PC-3 (cell line): ENCODE results near the gene CHTOP. TPM values are rescaled to one million over a fixed set of nuclear protein-coding genes. Genes with fewer than 3 reads are reported as not detected.
"Not testable (repeated sequence)": the region's sequence is repeated elsewhere in the genome, so short reads cannot be mapped to it uniquely, and the experiment has no call there.

ENCODE experiments used
- ATAC-seq: fragments of 200-7000 bp; cut with Tn5 transposase; 2 replicates; pipeline ENCODE4 v1.9.1; 2020; ENCODE audit warnings: mild to moderate bottlenecking, moderate library complexity
- BruUV-seq: library from RNA; stranded (reverse); fragments of 400-500 nt; replicated peaks from 2 replicates; lab custom pipeline; 2021; lab: Mats Ljungman, UMichigan
- CTCF ChIA-PET: fragments of 300-600 bp; sonication (Branson Sonifier 250); formaldehyde crosslinking; loops from one replicate; lab custom pipeline; 2022; ENCODE audit warnings: antibody characterized with exemption; lab: Charles Lee
- POLR2A ChIA-PET: fragments of 300-600 bp; sonication (Branson Sonifier 250); formaldehyde crosslinking; loops from one replicate; lab custom pipeline; 2022; ENCODE audit warnings: antibody characterized with exemption; ENCODE audit not compliant: unreplicated experiment; lab: Charles Lee
- DNase-seq: peaks from one replicate; pipeline ENCODE4 v3.0.0-alpha.2; 2015
- H2AFZ ChIP-seq: fragments of 300-600 bp; sonication (generic); 2 replicates; pipeline ENCODE4 v1.6.0; 2016; ENCODE audit warnings: antibody characterized with exemption, low read length
- H3F3A ChIP-seq: fragments of 300-600 bp; sonication (generic); one replicate; pipeline ENCODE4 v1.6.0; 2017; ENCODE audit warnings: antibody characterized with exemption, low read length, control low read depth, mild to moderate bottlenecking; ENCODE audit not compliant: unreplicated experiment
- H3K27ac ChIP-seq: fragments of 300-600 bp; sonication (generic); 2 replicates; pipeline ENCODE4 v1.5.1; 2016; ENCODE audit warnings: mild to moderate bottlenecking, low read length
- H3K27me3 ChIP-seq: fragments of 300-600 bp; sonication (generic); 2 replicates; pipeline ENCODE4 v1.6.1; 2016; ENCODE audit warnings: low read length, mixed read lengths
- H3K36me3 ChIP-seq: fragments of 300-600 bp; sonication (generic); 2 replicates; pipeline ENCODE4 v1.6.1; 2016; ENCODE audit warnings: low read depth, mixed run types, low read length, mixed read lengths
- H3K4me1 ChIP-seq: fragments of 300-600 bp; sonication (generic); 2 replicates; pipeline ENCODE4 v1.5.1; 2016; ENCODE audit warnings: low read length; ENCODE audit not compliant: insufficient read depth
- H3K4me2 ChIP-seq: fragments of 300-600 bp; sonication (generic); 2 replicates; pipeline ENCODE4 v1.6.0; 2016; ENCODE audit warnings: low read length
- H3K4me3 ChIP-seq: fragments of 300-600 bp; sonication (generic); 2 replicates; pipeline ENCODE4 v1.5.1; 2016; ENCODE audit warnings: mild to moderate bottlenecking, low read length, mixed read lengths
- H3K79me2 ChIP-seq: fragments of 300-600 bp; sonication (generic); 2 replicates; pipeline ENCODE4 v1.6.1; 2017; ENCODE audit warnings: low read length, mixed read lengths
- H3K9ac ChIP-seq: fragments of 300-600 bp; sonication (generic); 2 replicates; pipeline ENCODE4 v1.6.0; 2016; ENCODE audit warnings: mild to moderate bottlenecking, low read length
- H3K9me2 ChIP-seq: fragments of 300-600 bp; sonication (generic); replicated peaks from 2 replicates; pipeline ENCODE4 v1.6.1; 2016; ENCODE audit warnings: mixed run types, low read length, mixed read lengths
- H3K9me3 ChIP-seq: fragments of 300-600 bp; sonication (generic); 2 replicates; pipeline ENCODE4 v1.6.1; 2016; ENCODE audit warnings: low read length, mixed read lengths
- H4K20me1 ChIP-seq: fragments of 300-600 bp; sonication (generic); 2 replicates; pipeline ENCODE4 v1.6.1; 2016; ENCODE audit warnings: low read length, mixed read lengths
- CTCF ChIP-seq: fragments of 300-600 bp; sonication (generic); conservative IDR thresholded peaks from 2 replicates; pipeline ENCODE4 v1.5.1; 2017; ENCODE audit warnings: antibody characterized with exemption, low read depth, mild to moderate bottlenecking, low read length
- EZH2 ChIP-seq: fragments of 300-600 bp; sonication (generic); IDR thresholded peaks from one replicate; pipeline ENCODE4 v1.6.1; 2017; ENCODE audit warnings: antibody characterized with exemption, mild to moderate bottlenecking, low read length; ENCODE audit not compliant: unreplicated experiment
- EZH2phosphoT487 ChIP-seq: fragments of 300-600 bp; sonication (generic); IDR thresholded peaks from 2 replicates; pipeline ENCODE4 v1.6.1; 2018; ENCODE audit warnings: mild to moderate bottlenecking, antibody characterized with exemption, low read length, borderline replicate concordance
- intact Hi-C: fragments of 100-400 bp; cut with micrococcal nuclease; formaldehyde crosslinking; loops from 2 replicates; pipeline ENCODE4 v1.9.0; 2023
- total RNA-seq: library from RNA; depleted of rRNA; stranded (reverse); fragments of >200 nt; gene quantifications from 2 replicates; pipeline ENCODE4 v1.2.3, GENCODE V29; 2014

CHTOP gene
- total RNA-seq, 1 experiment from 2014 or later: 101 TPM

GRCh38 chr1:153586347-153586746 is 47.5 kb upstream of the CHTOP start:
- Histone ChIP-seq H4K20me1 (no peaks in the 10 kb centered on the region), H3K4me1 (peaks cover 10% of the 10 kb centered on the region), H3K36me3 (no peaks in the 10 kb centered on the region), H3K27me3 (no peaks in the 10 kb centered on the region), H3K27ac (no peak overlapping the region), H3K79me2 (no peaks in the 10 kb centered on the region), H3K9me2 (no peaks in the 10 kb centered on the region), H3K9ac (no peak overlapping the region), H3F3A (no peaks in the 10 kb centered on the region), H3K9me3 (no peaks in the 10 kb centered on the region), H2AFZ (no peak overlapping the region), H3K4me3 (no peak overlapping the region), H3K4me2 (no peak overlapping the region)
- no TSS peak for BruUV-seq
- POLR2A ChIA-PET: interaction anchor here (0.6 kb wide), 1 partner anchor 18 kb away, joined by 3 read pairs; no protein-coding TSS in a partner anchor
- CTCF ChIA-PET: no interaction called here
- DNase-seq (no peak), ATAC-seq (peak; percentile 59)
- intact Hi-C loops: no loop called here
- TF ChIP-seq EZH2: no peak
- TF ChIP-seq EZH2phosphoT487: no peak
- TF ChIP-seq CTCF: no peak

GRCh38 chr1:153587314-153587713 is 46.6 kb upstream of the CHTOP start:
- H3K36me3 ChIP-seq: no peaks in the 10 kb centered on the region
- no peak overlapping the region for H3K27ac ChIP-seq
- no peak overlapping the region for H3K9ac ChIP-seq
- no peaks in the 10 kb centered on the region for H3K9me3 ChIP-seq
- intact Hi-C loops: no loop called here
- H4K20me1 ChIP-seq: no peaks in the 10 kb centered on the region
- peaks cover 10% of the 10 kb centered on the region for H3K4me1 ChIP-seq
- no peak overlapping the region for H2AFZ ChIP-seq
- H3K27me3 ChIP-seq: no peaks in the 10 kb centered on the region
- peak; percentile 53; the same call in 1 of the 2 replicates for ATAC-seq
- CTCF ChIA-PET: no interaction called here
- H3K79me2 ChIP-seq: no peaks in the 10 kb centered on the region
- TF ChIP-seq EZH2phosphoT487 (no peak), CTCF (no peak), EZH2 (no peak)
- POLR2A ChIA-PET: no interaction called here
- peak; percentile 24 for DNase-seq
- no peaks in the 10 kb centered on the region for H3K9me2 ChIP-seq
- BruUV-seq: no TSS peak
- H3K4me2 ChIP-seq: no peak overlapping the region
- no peaks in the 10 kb centered on the region for H3F3A ChIP-seq
- no peak overlapping the region for H3K4me3 ChIP-seq

- H4K20me1 ChIP-seq, H3K4me2 ChIP-seq, H3K9ac ChIP-seq, H3K4me3 ChIP-seq, ATAC-seq, DNase-seq, H3F3A ChIP-seq, H3K27ac ChIP-seq, H3K4me1 ChIP-seq, intact Hi-C loops, H3K36me3 ChIP-seq, H3K27me3 ChIP-seq, H2AFZ ChIP-seq, H3K9me2 ChIP-seq, CTCF ChIA-PET, POLR2A ChIA-PET, BruUV-seq, H3K9me3 ChIP-seq, H3K79me2 ChIP-seq: not testable (repeated sequence)
Observed at GRCh38 chr1:153588033-153588432, 45.8 kb upstream of the CHTOP start.
